Heart right ventricle (tissue), 16 donors: ENCODE measurements around the gene TPH1. TPM values are rescaled to one million over a fixed set of nuclear protein-coding genes. Genes with fewer than 3 reads are reported as not detected.

Experiments used
- ATAC-seq, 8 donors: fragments of 200-7000 bp; cut with Tn5 transposase; one replicate each; pipeline ENCODE4 v1.9.1; 2020; ENCODE audit warnings: mild to moderate bottlenecking in 8 of 8, moderate library complexity in 8 of 8, moderate number of reproducible peaks in 1 of 8
- DNase-seq, 2 donors: peaks; one replicate each; pipeline ENCODE4 v3.0.0-alpha.2; 2020
- H3K27ac ChIP-seq, 10 donors: fragments of 200-600 bp; sonication (generic) in 2 of 10; one replicate each; pipeline versions ENCODE4 v1.5.0 to v1.8.0; 2020 to 2022; ENCODE audit warnings: mild to moderate bottlenecking in 3 of 10
- H3K27me3 ChIP-seq, 7 donors: fragments of 200-600 bp; one replicate each; pipeline ENCODE4 v1.8.0; 2021 to 2022; ENCODE audit warnings: mild to moderate bottlenecking in 2 of 7
- H3K36me3 ChIP-seq, 9 donors: fragments of 200-600 bp; sonication (generic) in 1 of 9; one replicate each; pipeline versions ENCODE4 v1.5.0 to v1.8.0; 2020 to 2022; ENCODE audit warnings: mild to moderate bottlenecking in 2 of 9
- H3K4me1 ChIP-seq, 9 donors: fragments of 200-600 bp; sonication (generic) in 1 of 9; one replicate each; pipeline versions ENCODE4 v1.5.0 to v1.8.0; 2020 to 2022; ENCODE audit warnings: mild to moderate bottlenecking in 4 of 9
- H3K4me3 ChIP-seq, 10 donors: fragments of 200-600 bp; sonication (generic) in 2 of 10; one replicate each; pipeline versions ENCODE4 v1.5.0 to v1.8.0; 2020 to 2022; ENCODE audit warnings: mild to moderate bottlenecking in 7 of 10, moderate library complexity in 2 of 10
- H3K9me3 ChIP-seq, 11 donors: fragments of 200-600 bp in 10 of 11; sonication (generic) in 2 of 11; one replicate each; pipeline versions ENCODE4 v1.5.0 to v1.8.0; 2013 to 2022; ENCODE audit warnings: mild to moderate bottlenecking in 2 of 11, control low read depth in 1 of 11, moderate library complexity in 1 of 11
- WGBS, 2 donors: extraction: QIAGEN DNeasy Blood & Tissue Kit; methylation state at CpG; one replicate each; pipeline ENCODE4 v1.1.7; 2013; ENCODE audit warnings: inconsistent platforms in 1 of 2; 5-methylcytosine and 5-hydroxymethylcytosine counted together
- intact Hi-C, 10 donors: fragments of 100-400 bp; cut with DNase I; formaldehyde crosslinking; loops; one replicate each; pipeline versions ENCODE4 v1.11.1 to v1.14.2; 2022
- polyA plus RNA-seq, 2 donors: library from polyadenylated mRNA; stranded (reverse); fragments of 200-250 nt; gene quantifications; one replicate each; pipeline ENCODE4 v1.2.3, GENCODE V29; 2013
- total RNA-seq, 10 donors: library from RNA; stranded (reverse); fragmentation: NEBNext Ultra II Directional in 3 of 10; extraction: Animal tissue kit (Norgen Biotek cat#: 25700) in 3 of 10; gene quantifications; one replicate each; pipeline versions ENCODE4 v1.2.1 to v1.2.4, GENCODE V29; 2021 to 2023
- TF ChIP-seq, protein P1 (sequence below), 9 donors: fragments of 200-600 bp; sonication (generic) in 2 of 9; IDR thresholded peaks; one replicate each; pipeline versions ENCODE4 v1.5.0 to v1.8.0; 2021 to 2022; ENCODE audit warnings: antibody characterized with exemption in 9 of 9, mild to moderate bottlenecking in 5 of 9, moderate library complexity in 1 of 9
- donor health status: Arrhythmogenic right ventricular cardiomyopathy.
- donor health status: ischemic (EF 13 %, LVEDD 7.1; RV severe dilation, severe dysfunction).
- donor health status: healthy with polysubstance abuse.
- donor health status: DM: no; HTN: yes; CAD: no.
- donor health status: DM: no; HTN: no; CAD: no.
- donor health status: ischemic (EF 25% LVEDD 6.9; RV normal size, moderate dysfunction).
- donor health status: ischemic (EF 25% LVEDD 5.7; RV mildly dilated, moderate dysfunction).
- donor health status: healthy.
- donor health status: DM: yes; HTN: yes; CAD: no.
- donor health status: Ischemic cardiomyopathy.
- donor health status: ischemic (EF 35%, LVEDD 5.7; RV mildly dilated, moderate dysfunction).
- donor health status: nonischemic (EF 11% LVEDD 7.7; RV severe dilation, severe dysfunction).
- donor health status: DM: yes; HTN: yes; CAD: no.
- donor health status: PGD.
- donor health status: ischemic (EF 29% LVEDD 5.4; RV normal size, mild dysfunction).
- donor health status: nonischemic (EF 23%, LVEDD 6.1; RV moderate dilation, normal function).

TPH1 gene
- total and polyA plus RNA-seq, 12 donors, result 0.03 to 0.29 (median 0.07) TPM

DNA sequence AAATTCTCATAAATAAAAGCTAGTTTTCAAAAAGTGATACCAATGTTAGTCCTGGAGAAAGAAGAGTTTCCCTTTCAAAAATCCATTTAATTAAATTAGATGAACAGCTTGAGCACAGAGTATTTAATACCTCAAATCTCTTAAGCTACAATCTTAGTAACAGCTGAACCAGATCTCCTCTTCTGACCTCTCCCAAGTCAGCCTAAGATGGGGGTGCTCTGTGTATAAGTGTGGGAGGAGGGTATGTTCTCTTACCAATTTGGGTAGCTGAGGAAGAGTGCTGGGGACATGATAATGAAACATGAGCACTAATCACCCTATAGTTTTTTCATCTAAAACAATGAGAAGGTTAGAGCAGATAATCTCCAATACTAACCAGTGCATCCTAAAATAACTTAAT lies 9.6 kb downstream of the TPH1 start:
- no peaks in the 10 kb centered on the region for H3K4me1 ChIP-seq
- H3K27ac ChIP-seq, result no peak overlapping the region
- H3K27me3 ChIP-seq, result peaks cover 0 to 3% (median 0%) of the 10 kb centered on the region in 7 donors
- ATAC-seq (no peak), DNase-seq (no peak)
- intact Hi-C loops, result no loop called here
- no peak overlapping the region for H3K4me3 ChIP-seq
- TF ChIP-seq, protein P1, sequence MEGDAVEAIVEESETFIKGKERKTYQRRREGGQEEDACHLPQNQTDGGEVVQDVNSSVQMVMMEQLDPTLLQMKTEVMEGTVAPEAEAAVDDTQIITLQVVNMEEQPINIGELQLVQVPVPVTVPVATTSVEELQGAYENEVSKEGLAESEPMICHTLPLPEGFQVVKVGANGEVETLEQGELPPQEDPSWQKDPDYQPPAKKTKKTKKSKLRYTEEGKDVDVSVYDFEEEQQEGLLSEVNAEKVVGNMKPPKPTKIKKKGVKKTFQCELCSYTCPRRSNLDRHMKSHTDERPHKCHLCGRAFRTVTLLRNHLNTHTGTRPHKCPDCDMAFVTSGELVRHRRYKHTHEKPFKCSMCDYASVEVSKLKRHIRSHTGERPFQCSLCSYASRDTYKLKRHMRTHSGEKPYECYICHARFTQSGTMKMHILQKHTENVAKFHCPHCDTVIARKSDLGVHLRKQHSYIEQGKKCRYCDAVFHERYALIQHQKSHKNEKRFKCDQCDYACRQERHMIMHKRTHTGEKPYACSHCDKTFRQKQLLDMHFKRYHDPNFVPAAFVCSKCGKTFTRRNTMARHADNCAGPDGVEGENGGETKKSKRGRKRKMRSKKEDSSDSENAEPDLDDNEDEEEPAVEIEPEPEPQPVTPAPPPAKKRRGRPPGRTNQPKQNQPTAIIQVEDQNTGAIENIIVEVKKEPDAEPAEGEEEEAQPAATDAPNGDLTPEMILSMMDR (IDR thresholded peaks at IDR 0.05), result no peak
- no peaks in the 10 kb centered on the region for H3K9me3 ChIP-seq
- no peaks in the 10 kb centered on the region for H3K36me3 ChIP-seq

DNA sequence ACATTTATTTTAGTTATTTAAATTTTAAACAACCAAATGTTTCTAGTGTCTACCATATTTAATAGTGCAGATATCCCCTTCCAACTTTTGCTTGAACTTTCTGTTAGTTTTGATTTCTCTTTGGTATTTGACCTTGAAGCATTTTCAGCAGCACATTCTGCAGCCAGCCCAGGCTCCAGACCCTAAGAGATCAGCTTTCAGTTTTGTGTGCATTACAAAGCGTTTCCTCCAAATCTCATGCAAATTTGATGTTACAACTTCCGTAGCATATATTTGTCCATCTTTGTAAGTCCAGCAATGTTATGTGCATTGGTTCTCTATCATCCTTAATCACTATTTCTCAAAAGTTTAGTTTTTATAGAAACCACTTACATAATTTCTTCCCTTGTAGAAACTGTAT lies 18.6 kb downstream of the TPH1 start:
- DNase-seq (no peak), ATAC-seq (no peak)
- H3K9me3 ChIP-seq, result no peaks in the 10 kb centered on the region
- 83 to 89% methylated on average over 2 of the region's 2 CpGs for WGBS, 2 donors
- no peak overlapping the region for H3K27ac ChIP-seq
- H3K4me3 ChIP-seq, result no peak overlapping the region
- no peaks in the 10 kb centered on the region for H3K36me3 ChIP-seq
- intact Hi-C loops, result no loop called here
- no peaks in the 10 kb centered on the region for H3K27me3 ChIP-seq
- TF ChIP-seq, protein P1 (IDR thresholded peaks at IDR 0.05), result no peak
- H3K4me1 ChIP-seq, result no peaks in the 10 kb centered on the region

GRCh38 chr11:18022419-18022818 lies 23.6 kb downstream of the TPH1 start:
- DNase-seq (no peak), ATAC-seq (no peak)
- Histone ChIP-seq H3K36me3 (no peaks in the 10 kb centered on the region), H3K4me3 (no peak overlapping the region), H3K27ac (no peak overlapping the region), H3K9me3 (no peaks in the 10 kb centered on the region), H3K4me1 (no peaks in the 10 kb centered on the region), H3K27me3 (no peaks in the 10 kb centered on the region)
- TF ChIP-seq, protein P1 (IDR thresholded peaks at IDR 0.05), result no peak
- 86 to 92% methylated on average over 1 of the region's 1 CpG for whole genome bisulfite sequencing, 2 donors
- intact Hi-C loops, result no loop called here

DNA sequence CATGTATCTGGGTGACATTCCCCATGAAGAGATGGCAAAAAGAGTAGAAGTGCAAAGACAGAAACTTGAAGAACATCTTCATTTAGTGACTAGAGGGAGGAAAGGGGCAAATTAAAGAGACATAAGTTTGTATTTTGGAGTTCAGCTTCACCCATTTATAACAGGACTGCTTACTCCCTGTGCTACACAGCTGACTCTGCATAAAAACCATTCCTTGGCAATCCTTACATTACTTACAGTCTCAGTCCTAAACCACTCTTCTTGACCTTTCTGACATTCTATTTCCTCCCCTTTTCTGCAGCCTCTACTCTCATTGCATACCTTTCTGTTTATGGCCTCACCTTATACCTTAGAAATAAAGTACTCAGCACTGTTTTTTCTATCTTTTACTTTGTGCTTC lies 26.4 kb downstream of the TPH1 start:
- DNase-seq (no peak), ATAC-seq (no peak)
- Histone ChIP-seq H3K4me1 (no peaks in the 10 kb centered on the region), H3K36me3 (no peaks in the 10 kb centered on the region), H3K27me3 (no peaks in the 10 kb centered on the region), H3K27ac (no peak overlapping the region), H3K4me3 (no peak overlapping the region), H3K9me3 (no peaks in the 10 kb centered on the region)
- TF ChIP-seq, protein P1 (IDR thresholded peaks at IDR 0.05), result no peak
- intact Hi-C loops, result loop anchor here in 2 of 10 donors (10.0 kb wide), 1 partner anchor 85 kb away; the partner anchor contains the start of gene SAAL1 (in 2 of the 2)
